GM23338 (cell line): ENCODE data around the gene XCL2. TPM values are rescaled to one million over a fixed set of nuclear protein-coding genes. Genes with fewer than 3 reads are reported as not detected.
"Not testable (repeated sequence)": the region's sequence is repeated elsewhere in the genome, so short reads cannot be mapped to it uniquely, and the experiment has no call there.

ENCODE experiments used
- ATAC-seq: fragments of 200-7000 bp; cut with Tn5 transposase; 3 replicates; pipeline ENCODE4 v1.9.1; 2020
- DNase-seq: peaks from one replicate; pipeline ENCODE4 v3.0.0-alpha.2; 2015; ENCODE audit warnings: low spot score
- H2AFZ ChIP-seq: fragments of 200-600 bp; sonication (generic); 2 replicates; pipeline ENCODE4 v1.8.0; 2016; ENCODE audit warnings: antibody characterized with exemption, mild to moderate bottlenecking, moderate library complexity
- H3F3A ChIP-seq: fragments of 200-600 bp; sonication (generic); replicated peaks from 2 replicates; pipeline ENCODE4 v1.8.0; 2017; ENCODE audit warnings: antibody characterized with exemption, mixed run types, low read depth
- H3K27ac ChIP-seq: fragments of 200-600 bp; sonication (generic); 2 replicates; pipeline ENCODE4 v1.6.1; 2016; ENCODE audit warnings: low read depth
- H3K27me3 ChIP-seq: fragments of 200-600 bp; sonication (generic); 2 replicates; pipeline ENCODE4 v1.8.0; 2016; ENCODE audit warnings: mild to moderate bottlenecking, mixed run types, moderate library complexity; ENCODE audit not compliant: insufficient read depth
- H3K36me3 ChIP-seq: fragments of 200-600 bp; sonication (generic); 2 replicates; pipeline ENCODE4 v1.8.0; 2016; ENCODE audit warnings: mild to moderate bottlenecking; ENCODE audit not compliant: insufficient read depth
- H3K4me1 ChIP-seq: fragments of 200-600 bp; sonication (generic); 2 replicates; pipeline ENCODE4 v1.8.0; 2016; ENCODE audit warnings: mild to moderate bottlenecking, moderate library complexity; ENCODE audit not compliant: insufficient read depth
- H3K4me2 ChIP-seq: fragments of 200-600 bp; sonication (generic); 2 replicates; pipeline ENCODE4 v1.7.1; 2017; ENCODE audit warnings: mixed run types
- H3K4me3 ChIP-seq: fragments of 200-600 bp; sonication (generic); 2 replicates; pipeline ENCODE4 v1.6.1; 2016; ENCODE audit warnings: mixed run types
- H3K79me2 ChIP-seq: fragments of 200-600 bp; sonication (generic); replicated peaks from 2 replicates; pipeline ENCODE4 v1.8.0; 2017; ENCODE audit warnings: mild to moderate bottlenecking; ENCODE audit not compliant: insufficient read depth
- H3K9me2 ChIP-seq: fragments of 200-600 bp; sonication (generic); 2 replicates; pipeline ENCODE4 v1.8.0; 2017; ENCODE audit not compliant: insufficient read depth
- H4K20me1 ChIP-seq: fragments of 200-600 bp; sonication (generic); replicated peaks from 2 replicates; pipeline ENCODE4 v1.8.0; 2017; ENCODE audit warnings: mild to moderate bottlenecking; ENCODE audit not compliant: insufficient read depth
- H3K27ac Mint-ChIP-seq: 2 replicates; pipeline ENCODE4 v1.8.0; 2020; ENCODE audit warnings: inconsistent platforms, mild to moderate bottlenecking, moderate library complexity, mixed read lengths
- H3K27me3 Mint-ChIP-seq: 3 replicates; pipeline ENCODE4 v1.8.0; 2022; ENCODE audit warnings: low read depth, mild to moderate bottlenecking, moderate library complexity, mixed read lengths, inconsistent platforms; ENCODE audit not compliant: insufficient read depth, poor library complexity
- H3K36me3 Mint-ChIP-seq: 3 replicates; pipeline ENCODE4 v1.8.0; 2021; ENCODE audit warnings: low read depth, mild to moderate bottlenecking, inconsistent platforms, moderate library complexity, mixed read lengths
- H3K4me1 Mint-ChIP-seq: 3 replicates; pipeline ENCODE4 v1.8.0; 2020; ENCODE audit warnings: mild to moderate bottlenecking, inconsistent platforms, mixed read lengths
- H3K4me3 Mint-ChIP-seq: 3 replicates; pipeline ENCODE4 v1.8.0; 2021; ENCODE audit warnings: moderate library complexity, mild to moderate bottlenecking, inconsistent platforms, mixed read lengths
- H3K9me3 Mint-ChIP-seq: 3 replicates; pipeline ENCODE4 v1.8.0; 2020; ENCODE audit warnings: moderate library complexity, mild to moderate bottlenecking, inconsistent platforms, mixed read lengths
- CREB1 ChIP-seq: fragments of 250-450 bp; sonication (Bioruptor Pico); IDR thresholded peaks from 2 replicates; pipeline ENCODE4 v1.5.0; 2020; ENCODE audit warnings: low read depth, mild to moderate bottlenecking, moderate library complexity
- EZH2 ChIP-seq: fragments of 200-600 bp; sonication (generic); IDR thresholded peaks from one replicate; pipeline ENCODE4 v1.8.0; 2017; ENCODE audit warnings: antibody characterized with exemption, mild to moderate bottlenecking, low read depth; ENCODE audit not compliant: unreplicated experiment
- NANOG ChIP-seq: IDR thresholded peaks from 2 replicates; pipeline ENCODE4 v1.6.1; 2016; ENCODE audit warnings: antibody characterized with exemption, borderline replicate concordance
- POLR2AphosphoS5 ChIP-seq: IDR thresholded peaks from 2 replicates; pipeline ENCODE4 v1.6.1; 2016; ENCODE audit warnings: antibody characterized with exemption, low read depth
- REST ChIP-seq: IDR thresholded peaks from one replicate; pipeline ENCODE4 v1.6.1; 2018; ENCODE audit warnings: antibody characterized with exemption; ENCODE audit not compliant: unreplicated experiment
- STAT1 ChIP-seq: IDR thresholded peaks from one replicate; pipeline ENCODE4 v1.6.1; 2016; ENCODE audit warnings: antibody characterized with exemption; ENCODE audit not compliant: unreplicated experiment
- ZNF114 ChIP-seq: fragments of 250-450 bp; sonication (Bioruptor Pico); IDR thresholded peaks from 2 replicates; pipeline ENCODE4 v1.5.0; 2020; ENCODE audit warnings: mild to moderate bottlenecking, moderate library complexity
- long read RNA-seq: library from polyadenylated mRNA; unstranded; transcript quantifications from one replicate; pipeline ENCODE4 v2.0.0, GENCODE V29; 2020; ENCODE audit not compliant: unreplicated experiment
- polyA plus RNA-seq: library from polyadenylated mRNA; unstranded; fragments of >200 nt; fragmentation: Nextera tagmentation; extraction: Ambion mirVana; gene quantifications from 2 replicates; pipeline ENCODE4 v1.2.1, GENCODE V29; 2016
- total RNA-seq: library from RNA; depleted of rRNA; stranded (reverse); fragments of >200 nt; shearing (Covaris generic); gene quantifications from 2 replicates; pipeline ENCODE4 v1.2.3, GENCODE V29; 2014; rRNA removed
- TF ChIP-seq, protein P1 (sequence below): fragments of 250-450 bp; sonication (Bioruptor Pico); IDR thresholded peaks from 2 replicates; pipeline ENCODE4 v1.5.0; 2020; ENCODE audit warnings: mild to moderate bottlenecking, moderate library complexity

Gene XCL2, protein sequence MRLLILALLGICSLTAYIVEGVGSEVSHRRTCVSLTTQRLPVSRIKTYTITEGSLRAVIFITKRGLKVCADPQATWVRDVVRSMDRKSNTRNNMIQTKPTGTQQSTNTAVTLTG
- total RNA-seq (not detected in 2 replicates), polyA plus RNA-seq (not detected in 2 replicates)
- long read RNA-seq, result 0 reads

DNA sequence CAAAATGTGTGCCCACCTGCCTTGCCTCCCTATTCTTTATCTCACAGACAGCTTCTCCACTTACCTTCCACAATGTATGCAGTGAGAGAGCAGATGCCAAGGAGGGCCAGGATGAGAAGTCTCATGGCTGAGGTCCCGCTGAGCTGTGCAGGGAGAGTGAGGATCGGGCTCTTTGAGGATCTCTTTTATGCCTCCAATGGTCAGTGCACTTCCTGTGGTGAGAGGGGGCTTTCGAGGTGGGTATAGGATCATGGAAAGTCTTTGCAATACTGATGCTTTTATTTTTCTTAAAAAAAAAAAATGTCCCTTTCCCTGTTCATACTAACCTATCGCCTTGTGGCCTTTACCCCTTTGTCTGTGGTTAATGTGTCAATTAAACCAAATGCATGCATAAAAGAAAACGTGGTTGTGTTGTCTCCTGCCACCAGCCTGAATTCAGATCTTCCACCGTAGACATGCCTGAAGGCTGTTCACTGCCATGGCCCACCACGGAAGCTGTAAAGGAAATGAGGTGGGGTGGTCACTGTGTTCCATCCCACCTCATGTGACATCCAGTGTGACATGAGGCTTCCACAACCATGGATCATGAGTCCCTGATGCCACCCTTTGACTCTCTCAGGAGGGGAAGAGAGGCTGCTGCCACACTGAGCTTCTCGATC is at the start of gene XCL2:
Gene XCL2 (minus strand): TSS at position 158 of the 659 bp plus-strand sequence. CDS start 33 bp downstream, at position 125.
- not testable (repeated sequence) for H3K4me3 Mint-ChIP-seq, ATAC-seq, H3K9me3 Mint-ChIP-seq, H3K27me3 Mint-ChIP-seq, DNase-seq, H3K4me2 ChIP-seq, H3K27ac ChIP-seq, H3K36me3 Mint-ChIP-seq, H3K79me2 ChIP-seq, H3K4me3 ChIP-seq, H3K36me3 ChIP-seq, H3K4me1 Mint-ChIP-seq, H3F3A ChIP-seq, H3K9me2 ChIP-seq, H3K4me1 ChIP-seq, H3K27me3 ChIP-seq, H4K20me1 ChIP-seq, H3K27ac Mint-ChIP-seq, H2AFZ ChIP-seq

- DNase-seq (no peak), ATAC-seq (no peak)
- Mint-ChIP-seq H3K4me3 (no peak overlapping the region), H3K36me3 (no peaks in the 10 kb centered on the region), H3K27me3 (no peaks in the 10 kb centered on the region), H3K9me3 (no peaks in the 10 kb centered on the region; the same call in 1 of the 3 replicates), H3K27ac (no peak overlapping the region), H3K4me1 (no peaks in the 10 kb centered on the region)
- H3K36me3 ChIP-seq, result no peaks in the 10 kb centered on the region
- H3K79me2 ChIP-seq, result no peaks in the 10 kb centered on the region
- H3K4me2 ChIP-seq, result no peak overlapping the region
- no peaks in the 10 kb centered on the region for H3K4me1 ChIP-seq
- no peak overlapping the region for H3K27ac ChIP-seq
- H2AFZ ChIP-seq, result no peak overlapping the region
- no peak overlapping the region for H3K4me3 ChIP-seq
- no peaks in the 10 kb centered on the region for H4K20me1 ChIP-seq
- no peaks in the 10 kb centered on the region for H3K27me3 ChIP-seq
- H3K9me2 ChIP-seq, result peaks cover 5% of the 10 kb centered on the region; the same call in 1 of the 2 replicates
- H3F3A ChIP-seq, result no peaks in the 10 kb centered on the region
- no peak for TF ChIP-seq STAT1
- no peak for TF ChIP-seq CREB1 (CRISPR knock-in tag)
- TF ChIP-seq POLR2AphosphoS5, result no peak
- no peak for TF ChIP-seq NANOG
- no peak for TF ChIP-seq ZNF114 (CRISPR knock-in tag)
- no peak for TF ChIP-seq EZH2
- TF ChIP-seq, protein P1, sequence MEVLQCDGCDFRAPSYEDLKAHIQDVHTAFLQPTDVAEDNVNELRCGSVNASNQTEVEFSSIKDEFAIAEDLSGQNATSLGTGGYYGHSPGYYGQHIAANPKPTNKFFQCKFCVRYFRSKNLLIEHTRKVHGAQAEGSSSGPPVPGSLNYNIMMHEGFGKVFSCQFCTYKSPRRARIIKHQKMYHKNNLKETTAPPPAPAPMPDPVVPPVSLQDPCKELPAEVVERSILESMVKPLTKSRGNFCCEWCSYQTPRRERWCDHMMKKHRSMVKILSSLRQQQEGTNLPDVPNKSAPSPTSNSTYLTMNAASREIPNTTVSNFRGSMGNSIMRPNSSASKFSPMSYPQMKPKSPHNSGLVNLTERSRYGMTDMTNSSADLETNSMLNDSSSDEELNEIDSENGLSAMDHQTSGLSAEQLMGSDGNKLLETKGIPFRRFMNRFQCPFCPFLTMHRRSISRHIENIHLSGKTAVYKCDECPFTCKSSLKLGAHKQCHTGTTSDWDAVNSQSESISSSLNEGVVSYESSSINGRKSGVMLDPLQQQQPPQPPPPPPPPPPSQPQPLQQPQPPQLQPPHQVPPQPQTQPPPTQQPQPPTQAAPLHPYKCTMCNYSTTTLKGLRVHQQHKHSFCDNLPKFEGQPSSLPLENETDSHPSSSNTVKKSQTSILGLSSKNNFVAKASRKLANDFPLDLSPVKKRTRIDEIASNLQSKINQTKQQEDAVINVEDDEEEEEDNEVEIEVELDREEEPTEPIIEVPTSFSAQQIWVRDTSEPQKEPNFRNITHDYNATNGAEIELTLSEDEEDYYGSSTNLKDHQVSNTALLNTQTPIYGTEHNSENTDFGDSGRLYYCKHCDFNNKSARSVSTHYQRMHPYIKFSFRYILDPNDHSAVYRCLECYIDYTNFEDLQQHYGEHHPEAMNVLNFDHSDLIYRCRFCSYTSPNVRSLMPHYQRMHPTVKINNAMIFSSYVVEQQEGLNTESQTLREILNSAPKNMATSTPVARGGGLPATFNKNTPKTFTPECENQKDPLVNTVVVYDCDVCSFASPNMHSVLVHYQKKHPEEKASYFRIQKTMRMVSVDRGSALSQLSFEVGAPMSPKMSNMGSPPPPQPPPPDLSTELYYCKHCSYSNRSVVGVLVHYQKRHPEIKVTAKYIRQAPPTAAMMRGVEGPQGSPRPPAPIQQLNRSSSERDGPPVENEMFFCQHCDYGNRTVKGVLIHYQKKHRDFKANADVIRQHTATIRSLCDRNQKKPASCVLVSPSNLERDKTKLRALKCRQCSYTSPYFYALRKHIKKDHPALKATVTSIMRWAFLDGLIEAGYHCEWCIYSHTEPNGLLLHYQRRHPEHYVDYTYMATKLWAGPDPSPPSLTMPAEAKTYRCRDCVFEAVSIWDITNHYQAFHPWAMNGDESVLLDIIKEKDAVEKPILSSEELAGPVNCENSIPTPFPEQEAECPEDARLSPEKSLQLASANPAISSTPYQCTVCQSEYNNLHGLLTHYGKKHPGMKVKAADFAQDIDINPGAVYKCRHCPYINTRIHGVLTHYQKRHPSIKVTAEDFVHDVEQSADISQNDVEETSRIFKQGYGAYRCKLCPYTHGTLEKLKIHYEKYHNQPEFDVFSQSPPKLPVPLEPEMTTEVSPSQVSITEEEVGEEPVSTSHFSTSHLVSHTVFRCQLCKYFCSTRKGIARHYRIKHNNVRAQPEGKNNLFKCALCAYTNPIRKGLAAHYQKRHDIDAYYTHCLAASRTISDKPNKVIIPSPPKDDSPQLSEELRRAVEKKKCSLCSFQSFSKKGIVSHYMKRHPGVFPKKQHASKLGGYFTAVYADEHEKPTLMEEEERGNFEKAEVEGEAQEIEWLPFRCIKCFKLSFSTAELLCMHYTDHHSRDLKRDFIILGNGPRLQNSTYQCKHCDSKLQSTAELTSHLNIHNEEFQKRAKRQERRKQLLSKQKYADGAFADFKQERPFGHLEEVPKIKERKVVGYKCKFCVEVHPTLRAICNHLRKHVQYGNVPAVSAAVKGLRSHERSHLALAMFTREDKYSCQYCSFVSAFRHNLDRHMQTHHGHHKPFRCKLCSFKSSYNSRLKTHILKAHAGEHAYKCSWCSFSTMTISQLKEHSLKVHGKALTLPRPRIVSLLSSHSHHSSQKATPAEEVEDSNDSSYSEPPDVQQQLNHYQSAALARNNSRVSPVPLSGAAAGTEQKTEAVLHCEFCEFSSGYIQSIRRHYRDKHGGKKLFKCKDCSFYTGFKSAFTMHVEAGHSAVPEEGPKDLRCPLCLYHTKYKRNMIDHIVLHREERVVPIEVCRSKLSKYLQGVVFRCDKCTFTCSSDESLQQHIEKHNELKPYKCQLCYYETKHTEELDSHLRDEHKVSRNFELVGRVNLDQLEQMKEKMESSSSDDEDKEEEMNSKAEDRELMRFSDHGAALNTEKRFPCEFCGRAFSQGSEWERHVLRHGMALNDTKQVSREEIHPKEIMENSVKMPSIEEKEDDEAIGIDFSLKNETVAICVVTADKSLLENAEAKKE (CRISPR knock-in tag), result no peak
- TF ChIP-seq REST, result no peak
Measured at GRCh38 chr1:168591641-168592250, 47.9 kb upstream of the XCL2 start.
